ENCODE results near the gene EPSTI1.

DNA sequence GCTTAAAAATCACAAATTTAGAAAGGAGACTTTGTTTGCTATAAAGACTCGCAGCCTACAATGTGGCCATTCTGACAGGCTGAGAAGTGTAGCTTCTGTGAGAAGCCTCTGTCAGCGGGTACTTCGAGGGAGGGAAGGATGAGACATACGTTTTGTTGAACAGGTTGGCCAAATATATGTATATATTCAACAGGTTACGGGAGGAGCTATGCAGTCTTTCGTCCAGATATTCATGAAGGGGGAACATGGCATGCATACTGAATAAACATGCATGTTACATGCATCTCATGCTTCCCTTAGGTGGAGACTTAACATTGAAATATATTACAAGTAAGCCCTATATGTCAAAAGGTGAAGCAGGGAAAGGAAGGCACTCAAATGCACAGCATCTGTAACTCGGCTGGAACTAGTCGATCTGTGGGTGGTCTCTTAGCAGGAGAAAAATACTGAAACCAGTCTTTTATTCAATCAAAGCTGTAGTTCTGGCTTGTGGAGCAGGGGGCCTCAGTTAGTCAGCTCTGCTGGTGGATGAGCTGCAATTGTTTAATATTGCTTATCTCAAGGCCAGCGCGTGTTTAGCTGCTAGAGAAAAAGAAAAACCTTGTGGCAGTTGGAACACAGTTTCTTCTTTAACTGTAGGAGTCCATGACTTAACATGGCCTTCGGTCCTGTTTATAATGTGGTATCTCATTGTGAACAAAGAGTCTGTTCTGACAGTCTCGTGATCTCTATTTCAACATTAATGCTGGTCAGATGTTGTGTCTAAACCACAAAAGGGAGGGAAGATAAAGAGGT is 116.4 kb downstream of the EPSTI1 start:
- TF ChIP-seq, protein P1, sequence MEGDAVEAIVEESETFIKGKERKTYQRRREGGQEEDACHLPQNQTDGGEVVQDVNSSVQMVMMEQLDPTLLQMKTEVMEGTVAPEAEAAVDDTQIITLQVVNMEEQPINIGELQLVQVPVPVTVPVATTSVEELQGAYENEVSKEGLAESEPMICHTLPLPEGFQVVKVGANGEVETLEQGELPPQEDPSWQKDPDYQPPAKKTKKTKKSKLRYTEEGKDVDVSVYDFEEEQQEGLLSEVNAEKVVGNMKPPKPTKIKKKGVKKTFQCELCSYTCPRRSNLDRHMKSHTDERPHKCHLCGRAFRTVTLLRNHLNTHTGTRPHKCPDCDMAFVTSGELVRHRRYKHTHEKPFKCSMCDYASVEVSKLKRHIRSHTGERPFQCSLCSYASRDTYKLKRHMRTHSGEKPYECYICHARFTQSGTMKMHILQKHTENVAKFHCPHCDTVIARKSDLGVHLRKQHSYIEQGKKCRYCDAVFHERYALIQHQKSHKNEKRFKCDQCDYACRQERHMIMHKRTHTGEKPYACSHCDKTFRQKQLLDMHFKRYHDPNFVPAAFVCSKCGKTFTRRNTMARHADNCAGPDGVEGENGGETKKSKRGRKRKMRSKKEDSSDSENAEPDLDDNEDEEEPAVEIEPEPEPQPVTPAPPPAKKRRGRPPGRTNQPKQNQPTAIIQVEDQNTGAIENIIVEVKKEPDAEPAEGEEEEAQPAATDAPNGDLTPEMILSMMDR (IDR thresholded peaks at IDR 0.05; ENCODE audit: borderline replicate concordance, extremely low read depth, low read length, poor library complexity, severe bottlenecking), result no peak
- no peak for TF ChIP-seq EZH2 (IDR thresholded peaks at IDR 0.05; ENCODE audit: borderline replicate concordance, low read depth, low read length, severe bottlenecking)
